GM12801 (cell line): ENCODE measurements around the gene XAB2.

ENCODE experiments used
- CTCF ChIP-seq: IDR thresholded peaks from one replicate; pipeline ENCODE4 v1.5.1; 2011; ENCODE audit warnings: control low read depth; ENCODE audit not compliant: insufficient read length; ENCODE audit errors: extremely low read depth

XAB2 gene

GRCh38 chr19:7658219-7658686, 28.9 kb upstream of the XAB2 start:
- TF ChIP-seq CTCF: no peak

- TF ChIP-seq CTCF: no peak
Observed at GRCh38 chr19:7657131-7657751, 27.9 kb upstream of the XAB2 start.

GRCh38 chr19:7655581-7655980, 26.2 kb upstream of the XAB2 start:
- TF ChIP-seq CTCF: no peak

DNA sequence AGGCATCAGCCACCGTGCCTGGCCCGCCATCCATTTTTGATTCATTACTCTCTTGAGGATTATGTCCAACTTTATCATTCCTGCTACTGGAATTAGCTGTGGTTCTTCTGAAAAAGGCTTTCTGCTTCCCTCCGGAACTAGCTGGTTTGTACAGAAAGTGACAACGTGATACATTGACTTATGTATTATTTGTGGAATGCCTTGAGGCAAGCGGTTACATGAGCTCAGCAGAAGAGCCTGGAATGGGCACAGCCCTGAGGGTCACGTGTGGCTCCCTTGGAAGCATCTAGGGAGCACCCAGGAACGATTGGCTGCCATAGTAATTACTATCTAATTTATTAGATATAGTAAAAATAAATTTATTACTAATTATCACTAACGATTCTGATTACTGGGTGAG, 25.1 kb upstream of the XAB2 start:
- no peak for TF ChIP-seq CTCF

GRCh38 chr19:7652061-7652641, 22.8 kb upstream of the XAB2 start:
- no peak for TF ChIP-seq CTCF

GRCh38 chr19:7650148-7650547, 20.8 kb upstream of the XAB2 start:
- TF ChIP-seq CTCF: no peak

GRCh38 chr19:7648265-7649014, 19.1 kb upstream of the XAB2 start:
- no peak for TF ChIP-seq CTCF
